Karpas-422 (cell line): Measurements from ENCODE around the gene FN3KRP. TPM values are rescaled to one million over a fixed set of nuclear protein-coding genes. Genes with fewer than 3 reads are reported as not detected.
A peak's percentile ranks its signal among the peaks of the same experiment; 100 is the strongest.
"Not testable (repeated sequence)": the region's sequence is repeated elsewhere in the genome, so short reads cannot be mapped to it uniquely, and the experiment has no call there.

ENCODE experiments used
- DNase-seq: peaks from one replicate; pipeline ENCODE4 v3.0.0-alpha.2; 2015
- H2AFZ ChIP-seq: fragments of 200-600 bp; sonication (generic); 2 replicates; pipeline ENCODE4 v1.6.1; 2014; ENCODE audit warnings: antibody characterized with exemption, low read length, mixed read lengths
- H3K27ac ChIP-seq: fragments of 200-600 bp; sonication (generic); 2 replicates; pipeline ENCODE4 v1.5.1; 2014; ENCODE audit warnings: mild to moderate bottlenecking, low read length, moderate library complexity
- H3K27me3 ChIP-seq: fragments of 200-600 bp; sonication (generic); 2 replicates; pipeline ENCODE4 v1.6.1; 2014; ENCODE audit warnings: low read length, mixed read lengths
- H3K36me3 ChIP-seq: fragments of 200-600 bp; sonication (generic); 2 replicates; pipeline ENCODE4 v1.6.1; 2014; ENCODE audit warnings: low read length, mixed read lengths; ENCODE audit not compliant: insufficient read depth
- H3K4me1 ChIP-seq: fragments of 200-600 bp; sonication (generic); 2 replicates; pipeline ENCODE4 v1.6.1; 2014; ENCODE audit warnings: mild to moderate bottlenecking, low read length, mixed read lengths
- H3K4me2 ChIP-seq: fragments of 200-600 bp; sonication (generic); 2 replicates; pipeline ENCODE4 v1.6.1; 2014; ENCODE audit warnings: low read length, low read depth, mild to moderate bottlenecking; ENCODE audit not compliant: poor library complexity, severe bottlenecking
- H3K4me3 ChIP-seq: fragments of 200-600 bp; sonication (generic); 2 replicates; pipeline ENCODE4 v1.5.1; 2014; ENCODE audit warnings: mild to moderate bottlenecking, antibody characterized with exemption, low read length, mixed read lengths
- H3K79me2 ChIP-seq: fragments of 200-600 bp; sonication (generic); 2 replicates; pipeline ENCODE4 v1.6.1; 2014; ENCODE audit warnings: mild to moderate bottlenecking, low read length, mixed read lengths
- H3K9ac ChIP-seq: fragments of 200-600 bp; sonication (generic); 2 replicates; pipeline ENCODE4 v1.6.0; 2014; ENCODE audit warnings: low read length
- H3K9me2 ChIP-seq: fragments of 200-600 bp; sonication (generic), shearing (Covaris generic); replicated peaks from 2 replicates; pipeline ENCODE4 v1.6.0; 2014; ENCODE audit warnings: mild to moderate bottlenecking, low read length, moderate library complexity; ENCODE audit not compliant: insufficient read depth
- H3K9me3 ChIP-seq: fragments of 300-700, 200-600 bp; sonication (generic); 2 replicates; pipeline ENCODE4 v1.6.1; 2014; ENCODE audit warnings: low read length, mixed read lengths
- H4K20me1 ChIP-seq: fragments of 200-600 bp; sonication (generic); 2 replicates; pipeline ENCODE4 v1.6.1; 2014; ENCODE audit warnings: mild to moderate bottlenecking, antibody characterized with exemption, low read length, low read depth; ENCODE audit not compliant: insufficient read depth
- total RNA-seq: library from RNA; depleted of rRNA; stranded (reverse); fragments of >200 nt; shearing (Covaris generic); gene quantifications from 2 replicates; pipeline ENCODE4 v1.2.3, GENCODE V29; 2014; ENCODE audit warnings: low replicate concordance

FN3KRP gene
- total RNA-seq, 1 experiment from 2014 or later, result 6.2 TPM

DNA sequence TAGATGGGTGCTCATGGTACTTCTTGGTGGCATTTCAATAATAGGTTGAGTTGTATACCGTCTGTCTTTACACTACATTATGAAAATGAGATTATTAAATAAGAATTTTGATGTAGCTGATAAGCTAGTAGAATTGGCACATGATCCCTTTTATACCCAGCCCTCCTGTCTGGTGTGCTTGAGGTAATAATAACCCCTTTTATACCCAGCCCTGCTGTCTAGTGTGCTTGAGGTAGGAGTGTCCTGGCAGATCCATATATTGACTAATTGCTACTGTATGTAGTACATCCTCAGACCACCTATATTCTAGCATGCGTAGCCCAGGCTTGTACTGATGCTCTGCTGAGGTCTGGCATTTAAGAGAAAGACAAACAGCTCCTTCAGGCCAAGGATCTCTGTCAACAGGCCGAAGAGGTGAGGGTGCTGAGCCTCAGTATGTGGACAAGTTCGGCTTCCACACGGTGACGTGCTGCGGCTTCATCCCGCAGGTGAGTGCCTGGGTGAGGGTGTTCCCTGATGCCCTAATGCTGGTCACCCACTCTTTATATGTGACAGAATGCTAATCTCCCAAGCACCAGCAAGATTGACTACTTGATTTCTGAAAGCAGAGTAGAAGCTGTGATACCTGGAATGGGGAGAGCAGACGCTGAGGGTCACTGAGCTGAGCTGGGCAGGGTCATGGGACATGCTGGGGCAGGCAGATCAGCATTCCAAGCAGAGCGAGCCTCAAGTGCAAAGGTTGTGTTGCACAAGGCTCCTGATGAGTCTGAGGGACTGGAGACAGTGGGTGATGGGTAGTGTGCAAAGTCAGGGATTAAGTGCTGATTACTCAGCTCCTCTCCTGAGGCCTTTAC lies 24.6 kb downstream of the FN3KRP start:
- H3K9ac ChIP-seq, result no peak overlapping the region
- peak; percentile 66 for DNase-seq

GRCh38 chr17:82743344-82744219 lies 27.1 kb downstream of the FN3KRP start:
- peaks cover 24% of the 10 kb centered on the region for H3K36me3 ChIP-seq
- H3K9me3 ChIP-seq, result no peaks in the 10 kb centered on the region
- DNase-seq, result no peak
- H3K27ac ChIP-seq, result no peak overlapping the region
- H2AFZ ChIP-seq, result no peak overlapping the region
- no peaks in the 10 kb centered on the region for H3K27me3 ChIP-seq
- no peaks in the 10 kb centered on the region for H3K4me1 ChIP-seq
- no peak overlapping the region for H3K4me3 ChIP-seq
- H3K9ac ChIP-seq, result no peak overlapping the region
- H3K9me2 ChIP-seq, result no peaks in the 10 kb centered on the region
- H4K20me1 ChIP-seq, result no peaks in the 10 kb centered on the region
- no peaks in the 10 kb centered on the region for H3K79me2 ChIP-seq
- no peak overlapping the region for H3K4me2 ChIP-seq

More for the DNA sequence above, 24.6 kb downstream of the FN3KRP start:
- Histone ChIP-seq H3K36me3 (peaks cover 24% of the 10 kb centered on the region), H3K27ac (no peak overlapping the region), H2AFZ (no peak overlapping the region), H3K79me2 (no peaks in the 10 kb centered on the region), H3K9me3 (no peaks in the 10 kb centered on the region), H3K9me2 (no peaks in the 10 kb centered on the region), H3K4me3 (no peak overlapping the region), H4K20me1 (no peaks in the 10 kb centered on the region), H3K4me1 (no peaks in the 10 kb centered on the region), H3K4me2 (no peak overlapping the region), H3K27me3 (no peaks in the 10 kb centered on the region)

DNA sequence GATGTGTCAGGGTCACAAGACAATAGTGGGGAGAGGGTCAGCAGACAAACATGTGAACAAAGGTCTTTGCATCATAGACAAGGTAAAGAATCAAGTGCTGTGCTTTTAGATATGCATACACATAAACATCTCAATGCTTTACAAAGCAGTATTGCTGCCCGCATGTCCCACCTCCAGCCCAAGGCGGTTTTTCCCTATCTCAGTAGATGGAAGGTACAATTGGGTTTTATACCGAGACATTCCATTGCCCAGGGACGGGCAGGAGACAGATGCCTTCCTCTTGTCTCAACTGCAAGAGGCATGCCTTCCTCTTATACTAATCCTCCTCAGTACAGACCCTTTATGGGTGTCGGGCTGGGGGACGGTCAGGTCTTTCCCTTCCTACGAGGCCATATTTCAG lies 28.2 kb downstream of the FN3KRP start:
- not testable (repeated sequence) for H3K9me2 ChIP-seq, H4K20me1 ChIP-seq, H3K4me1 ChIP-seq, H2AFZ ChIP-seq, H3K27ac ChIP-seq, DNase-seq, H3K4me3 ChIP-seq, H3K9ac ChIP-seq, H3K27me3 ChIP-seq, H3K4me2 ChIP-seq, H3K9me3 ChIP-seq, H3K79me2 ChIP-seq
- H3K36me3 ChIP-seq, result peaks cover 24% of the 10 kb centered on the region

DNA sequence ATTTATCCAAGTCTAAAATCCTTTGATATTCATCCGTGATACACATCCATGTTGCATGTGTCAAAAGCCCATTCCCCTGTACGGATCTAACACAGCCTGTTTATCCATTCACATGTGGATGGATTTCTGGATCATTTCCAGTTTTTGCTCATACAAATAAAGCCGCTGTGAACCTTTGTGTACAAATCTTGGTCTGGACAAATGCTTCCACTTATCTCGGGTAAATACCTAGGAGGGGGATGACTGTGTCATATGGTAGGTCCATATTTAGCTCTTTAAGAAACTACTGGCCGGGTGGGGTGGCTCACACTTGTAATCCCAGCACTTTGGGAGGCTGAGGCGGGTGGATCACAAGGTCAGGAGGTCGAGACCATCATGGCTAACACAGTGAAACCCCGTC lies 29.0 kb downstream of the FN3KRP start:
- peaks cover 19% of the 10 kb centered on the region for H3K36me3 ChIP-seq
- H3K4me1 ChIP-seq, result no peaks in the 10 kb centered on the region
- no peak for DNase-seq
- no peaks in the 10 kb centered on the region for H3K9me2 ChIP-seq
- no peaks in the 10 kb centered on the region for H3K9me3 ChIP-seq
- H3K79me2 ChIP-seq, result no peaks in the 10 kb centered on the region
- H3K4me2 ChIP-seq, result no peak overlapping the region
- no peak overlapping the region for H2AFZ ChIP-seq
- no peak overlapping the region for H3K9ac ChIP-seq
- H3K4me3 ChIP-seq, result no peak overlapping the region
- H4K20me1 ChIP-seq, result no peaks in the 10 kb centered on the region
- no peak overlapping the region for H3K27ac ChIP-seq
- H3K27me3 ChIP-seq, result no peaks in the 10 kb centered on the region

- DNase-seq, result no peak
- no peaks in the 10 kb centered on the region for H3K9me2 ChIP-seq
- H4K20me1 ChIP-seq, result peaks cover 5% of the 10 kb centered on the region; the same call in 1 of the 2 replicates
- H2AFZ ChIP-seq, result no peak overlapping the region
- H3K27ac ChIP-seq, result no peak overlapping the region
- H3K27me3 ChIP-seq, result no peaks in the 10 kb centered on the region
- peaks cover 17% of the 10 kb centered on the region for H3K79me2 ChIP-seq
- peaks cover 11% of the 10 kb centered on the region for H3K4me1 ChIP-seq
- no peak overlapping the region for H3K4me3 ChIP-seq
- H3K36me3 ChIP-seq, result no peaks in the 10 kb centered on the region
- H3K9ac ChIP-seq, result no peak overlapping the region
- H3K9me3 ChIP-seq, result no peaks in the 10 kb centered on the region
- no peak overlapping the region for H3K4me2 ChIP-seq
Measured at GRCh38 chr17:82748756-82749155, 32.2 kb downstream of the FN3KRP start.

DNA sequence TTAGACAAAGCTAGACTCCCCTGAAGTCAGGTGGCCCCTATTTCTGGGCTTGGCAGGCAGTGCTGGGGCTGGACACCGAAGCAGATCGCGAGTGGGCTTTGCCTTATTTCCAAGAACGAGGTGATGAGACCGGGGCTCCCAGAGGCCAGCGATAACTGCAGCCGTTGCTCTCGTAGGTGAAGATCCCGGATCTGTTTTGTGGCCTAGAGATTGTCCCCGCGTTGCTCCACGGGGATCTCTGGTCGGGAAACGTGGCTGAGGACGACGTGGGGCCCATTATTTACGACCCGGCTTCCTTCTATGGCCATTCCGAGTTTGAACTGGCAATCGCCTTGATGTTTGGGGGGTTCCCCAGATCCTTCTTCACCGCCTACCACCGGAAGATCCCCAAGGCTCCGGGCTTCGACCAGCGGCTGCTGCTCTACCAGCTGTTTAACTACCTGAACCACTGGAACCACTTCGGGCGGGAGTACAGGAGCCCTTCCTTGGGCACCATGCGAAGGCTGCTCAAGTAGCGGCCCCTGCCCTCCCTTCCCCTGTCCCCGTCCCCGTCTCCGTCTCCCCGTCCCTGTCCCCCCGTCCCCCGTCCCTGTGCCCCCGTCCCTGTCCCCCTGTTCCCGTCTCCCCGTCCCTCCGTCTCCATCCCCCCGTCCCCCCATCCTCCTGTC lies 33.9 kb downstream of the FN3KRP start:
- Histone ChIP-seq H3K9me3 (no peaks in the 10 kb centered on the region), H3K9me2 (no peaks in the 10 kb centered on the region), H3K79me2 (peaks cover 33% of the 10 kb centered on the region), H3K4me1 (peaks cover 27% of the 10 kb centered on the region), H3K4me2 (no peak overlapping the region), H2AFZ (no peak overlapping the region), H4K20me1 (peaks cover 5% of the 10 kb centered on the region; the same call in 1 of the 2 replicates), H3K36me3 (no peaks in the 10 kb centered on the region), H3K4me3 (no peak overlapping the region), H3K27ac (no peak overlapping the region), H3K9ac (no peak overlapping the region), H3K27me3 (no peaks in the 10 kb centered on the region)
- no peak for DNase-seq

DNA sequence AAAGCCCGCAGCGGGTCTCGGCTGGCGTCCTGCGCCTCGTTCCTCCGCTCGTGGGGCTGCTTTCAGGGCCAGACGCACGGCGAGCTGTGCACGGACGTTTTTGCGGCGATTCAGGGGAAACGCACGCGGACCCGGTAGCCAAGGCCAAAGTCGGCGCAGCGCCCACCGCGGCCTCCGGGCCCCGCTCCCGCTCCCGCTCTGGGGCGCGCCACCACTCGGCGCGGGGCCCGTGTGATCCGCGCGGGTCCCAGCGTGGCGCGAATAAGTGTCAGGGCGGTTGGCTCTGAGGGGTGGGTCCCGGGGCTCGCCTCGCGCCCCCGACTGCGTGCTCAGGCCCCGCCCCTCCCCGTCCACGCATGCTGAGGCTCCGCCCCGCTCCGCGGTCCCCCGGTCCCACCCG lies 34.7 kb downstream of the FN3KRP start:
- Histone ChIP-seq H3K4me1 (peaks cover 29% of the 10 kb centered on the region), H3K79me2 (peaks cover 41% of the 10 kb centered on the region), H2AFZ (no peak overlapping the region), H4K20me1 (peaks cover 5% of the 10 kb centered on the region; the same call in 1 of the 2 replicates), H3K9me2 (no peaks in the 10 kb centered on the region), H3K4me3 (no peak overlapping the region), H3K27ac (no peak overlapping the region), H3K27me3 (no peaks in the 10 kb centered on the region), H3K9ac (no peak overlapping the region), H3K9me3 (no peaks in the 10 kb centered on the region), H3K4me2 (no peak overlapping the region), H3K36me3 (no peaks in the 10 kb centered on the region)
- DNase-seq, result no peak
